Hepatocyte (in vitro differentiated cells): Measurements from ENCODE around the gene FSCN2.

Source experiments
- CTCF ChIP-seq: fragments of 200-600 bp; sonication (generic); IDR thresholded peaks from 2 replicates; pipeline ENCODE4 v1.5.1; 2016; ENCODE audit warnings: antibody characterized with exemption, mild to moderate bottlenecking; ENCODE audit not compliant: poor library complexity
- EZH2 ChIP-seq: fragments of 200-600 bp; sonication (generic); IDR thresholded peaks from 2 replicates; pipeline ENCODE4 v1.6.1; 2016; ENCODE audit warnings: antibody characterized with exemption, mild to moderate bottlenecking, borderline replicate concordance

GRCh38 chr17:81542431-81543338 lies 14.5 kb downstream of the FSCN2 start:
- TF ChIP-seq CTCF (no peak), EZH2 (no peak)
